ENCODE measurements around the gene HERPUD1.

GRCh38 chr16:56932721-56933619 lies 1.0 kb downstream of the HERPUD1 start:
- TF ChIP-seq MAX (IDR thresholded peaks at IDR 0.05) (peak; percentile 85), RAD21 (IDR thresholded peaks at IDR 0.05; ENCODE audit: low read depth) (no peak), FOXM1 (IDR thresholded peaks at IDR 0.05; ENCODE audit: borderline replicate concordance, low read depth) (no peak), TCF12 (IDR thresholded peaks at IDR 0.05; ENCODE audit: low read depth) (no peak), CEBPB (IDR thresholded peaks at IDR 0.05) (no peak), EP300 (IDR thresholded peaks at IDR 0.05; ENCODE audit: borderline replicate concordance) (no peak)
